Sigmoid colon (tissue), 7 donors: Measurements from ENCODE around the gene ADARB2. TPM values are rescaled to one million over a fixed set of nuclear protein-coding genes. Genes with fewer than 3 reads are reported as not detected.

Source experiments
- DNase-seq: peaks from one replicate; pipeline ENCODE4 v3.0.0-alpha.2; 2019
- H3K27ac ChIP-seq, 4 donors: fragments of 200-600 bp; sonication (generic); one replicate each; pipeline ENCODE4 v1.5.1; 2016 to 2019; ENCODE audit warnings: mild to moderate bottlenecking in 1 of 4
- H3K27me3 ChIP-seq, 3 donors: fragments of 200-600 bp; sonication (generic); one replicate each; pipeline ENCODE4 v1.5.1; 2019; ENCODE audit warnings: mild to moderate bottlenecking in 1 of 3
- H3K36me3 ChIP-seq, 4 donors: fragments of 200-600 bp; sonication (generic); one replicate each; pipeline ENCODE4 v1.5.1; 2016 to 2019
- H3K4me1 ChIP-seq, 4 donors: fragments of 200-600 bp; sonication (generic); one replicate each; pipeline ENCODE4 v1.5.1; 2017 to 2019
- H3K4me3 ChIP-seq, 4 donors: fragments of 200-600 bp; sonication (generic); one replicate each; pipeline ENCODE4 v1.5.1; 2017 to 2019; ENCODE audit warnings: mild to moderate bottlenecking in 2 of 4, moderate library complexity in 1 of 4
- H3K9me3 ChIP-seq, 4 donors: fragments of 200-600 bp in 3 of 4; sonication (generic) in 3 of 4; one replicate each; pipeline versions ENCODE4 v1.5.1 to v1.6.1; 2013 to 2019
- EP300 ChIP-seq, 4 donors: sonication (generic); formaldehyde crosslinking; IDR thresholded peaks; one replicate each; pipeline ENCODE4 v1.6.1; 2017; ENCODE audit warnings: antibody characterized with exemption in 4 of 4
- POLR2A ChIP-seq, 2 donors: fragments of 450-650 bp; IDR thresholded peaks; one replicate each; pipeline ENCODE4 v1.6.1; 2016; ENCODE audit warnings: antibody characterized with exemption in 2 of 2, mild to moderate bottlenecking in 2 of 2, moderate library complexity in 2 of 2
- POLR2AphosphoS5 ChIP-seq, 4 donors: sonication (generic); formaldehyde crosslinking; IDR thresholded peaks; one replicate each; pipeline ENCODE4 v1.6.1; 2017; ENCODE audit warnings: antibody characterized with exemption in 4 of 4
- WGBS, 2 donors: extraction: QIAGEN DNeasy Blood & Tissue Kit; methylation state at CpG; one replicate each; pipeline ENCODE4 v1.1.7; 2013; 5-methylcytosine and 5-hydroxymethylcytosine counted together
- intact Hi-C: fragments of 100-400 bp; cut with DNase I; formaldehyde crosslinking; loops from one replicate; pipeline ENCODE4 v1.15.1; 2023
- polyA plus RNA-seq, 3 donors: library from polyadenylated mRNA; stranded (reverse); fragments of 200-250 nt; gene quantifications; one replicate each; pipeline ENCODE4 v1.2.3, GENCODE V29; 2013
- total RNA-seq, 4 donors: library from RNA; depleted of rRNA; stranded (reverse); fragments of >200 nt; gene quantifications; one replicate each; pipeline ENCODE4 v1.1.0, GENCODE V29; 2016
- TF ChIP-seq, protein P1 (sequence below), 4 experiments: fragments of 450-650 bp in 3 of 4; fragments of 200-600 bp in 1 of 4; IDR thresholded peaks; one replicate each; pipeline ENCODE4 v1.5.1; 2016 to 2019; ENCODE audit warnings: antibody characterized with exemption in 4 of 4, mild to moderate bottlenecking in 3 of 4, moderate library complexity in 2 of 4
- donor health status: healthy with polysubstance abuse.
- donor health status: Bipolar disorder and iron deficiency.
- donor health status: healthy.

Gene ADARB2
- total and polyA plus RNA-seq, 7 donors, result 0.60 to 5.9 (median 3.5) TPM; not detected in 1

DNA sequence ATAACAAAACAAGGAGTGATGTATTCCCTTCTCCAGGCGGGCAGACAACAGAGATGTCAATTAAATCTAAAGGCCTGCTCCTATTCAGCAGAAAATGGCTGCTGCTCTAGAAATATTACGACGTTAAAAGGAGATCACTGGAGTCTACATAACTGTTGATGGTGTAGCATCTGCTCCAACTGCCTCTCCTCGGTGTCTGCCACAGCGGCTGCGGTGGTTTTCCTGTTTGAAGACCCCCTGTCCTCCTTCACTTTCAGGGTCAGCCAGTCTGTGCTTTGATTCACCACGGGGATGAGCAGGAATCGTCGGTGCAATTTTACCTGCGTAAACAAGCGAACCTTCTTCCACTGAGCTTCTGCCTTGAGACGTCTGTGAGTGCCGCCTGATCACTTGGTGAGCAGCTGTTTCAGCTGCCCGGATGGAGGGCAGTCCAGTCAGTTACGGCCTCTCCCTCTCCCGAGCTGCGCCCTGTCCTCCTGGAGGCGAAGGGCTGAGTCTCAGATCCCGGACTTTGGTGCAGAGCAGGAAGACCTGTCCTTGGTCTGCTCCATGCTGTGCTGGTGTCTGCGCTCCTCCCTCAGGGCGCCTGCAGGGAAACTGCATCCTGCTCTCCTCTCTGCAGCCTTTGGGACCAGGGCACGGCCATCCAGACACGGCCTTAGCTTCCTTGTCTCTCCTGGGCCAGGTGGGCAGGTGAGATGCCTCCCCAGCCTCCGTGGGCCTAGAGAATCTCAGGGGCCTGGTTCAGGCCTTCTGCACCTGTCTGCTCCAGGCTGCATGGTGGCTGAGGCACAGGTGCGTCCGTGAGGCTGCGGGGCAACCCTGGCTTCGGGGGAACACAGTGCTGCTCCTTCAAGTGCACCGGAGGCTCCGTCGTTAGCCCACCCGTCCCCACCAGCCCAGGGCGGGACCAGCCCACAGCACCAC is 326.6 kb downstream of the ADARB2 start:
- intact Hi-C loops, result no loop called here
- H3K27ac ChIP-seq, result no peak overlapping the region
- no peak overlapping the region for H3K4me3 ChIP-seq
- no peaks in the 10 kb centered on the region for H3K36me3 ChIP-seq
- H3K9me3 ChIP-seq, result no peaks in the 10 kb centered on the region
- WGBS, 2 donors, result 88 to 90% methylated on average over 33 of the region's 33 CpGs
- H3K4me1 ChIP-seq, result no peaks in the 10 kb centered on the region
- DNase-seq, result no peak
- TF ChIP-seq, protein P1, sequence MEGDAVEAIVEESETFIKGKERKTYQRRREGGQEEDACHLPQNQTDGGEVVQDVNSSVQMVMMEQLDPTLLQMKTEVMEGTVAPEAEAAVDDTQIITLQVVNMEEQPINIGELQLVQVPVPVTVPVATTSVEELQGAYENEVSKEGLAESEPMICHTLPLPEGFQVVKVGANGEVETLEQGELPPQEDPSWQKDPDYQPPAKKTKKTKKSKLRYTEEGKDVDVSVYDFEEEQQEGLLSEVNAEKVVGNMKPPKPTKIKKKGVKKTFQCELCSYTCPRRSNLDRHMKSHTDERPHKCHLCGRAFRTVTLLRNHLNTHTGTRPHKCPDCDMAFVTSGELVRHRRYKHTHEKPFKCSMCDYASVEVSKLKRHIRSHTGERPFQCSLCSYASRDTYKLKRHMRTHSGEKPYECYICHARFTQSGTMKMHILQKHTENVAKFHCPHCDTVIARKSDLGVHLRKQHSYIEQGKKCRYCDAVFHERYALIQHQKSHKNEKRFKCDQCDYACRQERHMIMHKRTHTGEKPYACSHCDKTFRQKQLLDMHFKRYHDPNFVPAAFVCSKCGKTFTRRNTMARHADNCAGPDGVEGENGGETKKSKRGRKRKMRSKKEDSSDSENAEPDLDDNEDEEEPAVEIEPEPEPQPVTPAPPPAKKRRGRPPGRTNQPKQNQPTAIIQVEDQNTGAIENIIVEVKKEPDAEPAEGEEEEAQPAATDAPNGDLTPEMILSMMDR (IDR thresholded peaks at IDR 0.05), result no peak
- H3K27me3 ChIP-seq, result peaks cover 0 to 16% (median 3%) of the 10 kb centered on the region in 3 donors

DNA sequence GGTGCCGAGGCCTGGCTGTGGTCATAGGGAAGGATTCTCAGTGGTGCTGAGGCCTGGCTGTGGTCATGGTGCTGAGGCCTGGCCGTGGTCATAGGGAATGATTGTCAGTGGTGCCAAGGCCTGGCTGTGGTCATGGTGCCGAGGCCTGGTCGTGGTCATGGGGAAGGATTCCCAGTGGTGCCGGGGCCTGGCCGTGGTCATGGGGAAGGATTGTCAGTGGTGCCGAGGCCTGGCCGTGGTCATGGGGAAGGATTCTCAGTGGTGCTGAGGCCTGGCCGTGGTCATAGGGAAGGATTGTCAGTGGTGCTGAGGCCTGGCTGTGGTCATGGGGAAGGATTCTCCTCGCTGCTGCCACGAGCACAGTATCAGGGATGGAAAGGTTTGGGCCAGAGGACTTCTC is 327.3 kb downstream of the ADARB2 start:
- intact Hi-C loops, result no loop called here
- TF ChIP-seq EP300 (IDR thresholded peaks at IDR 0.05) (no peak), POLR2AphosphoS5 (IDR thresholded peaks at IDR 0.05) (no peak), POLR2A (IDR thresholded peaks at IDR 0.05) (no peak)
- TF ChIP-seq, protein P1 (IDR thresholded peaks at IDR 0.05), result no peak
- WGBS, 2 donors, result 93 to 94% methylated on average over 10 to 11 of the region's 11 CpGs

DNA sequence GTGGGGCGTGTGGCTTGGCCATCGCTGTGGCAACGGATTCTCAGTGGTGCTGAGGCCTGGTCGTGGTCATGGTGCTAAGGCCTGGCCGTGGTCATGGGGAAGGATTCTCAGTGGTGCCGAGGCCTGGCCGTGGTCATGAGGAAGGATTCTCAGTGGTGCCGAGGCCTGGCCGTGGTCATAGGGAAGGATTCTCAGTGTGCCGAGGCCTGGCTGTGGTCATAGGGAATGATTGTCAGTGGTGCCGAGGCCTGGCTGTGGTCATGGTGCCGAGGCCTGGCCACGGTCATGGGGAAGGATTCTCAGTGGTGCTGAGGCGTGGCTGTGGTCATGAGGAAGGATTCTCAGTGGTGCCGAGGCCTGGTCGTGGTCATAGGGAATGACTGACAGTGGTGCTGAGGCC is 327.9 kb downstream of the ADARB2 start:
- intact Hi-C loops, result no loop called here
- Histone ChIP-seq H3K27ac (no peak overlapping the region), H3K4me3 (no peak overlapping the region), H3K9me3 (no peaks in the 10 kb centered on the region), H3K4me1 (no peaks in the 10 kb centered on the region), H3K27me3 (peaks cover 0 to 22% (median 3%) of the 10 kb centered on the region in 3 donors), H3K36me3 (no peaks in the 10 kb centered on the region)
- DNase-seq, result no peak
- WGBS, 2 donors, result 80 to 86% methylated on average over 13 to 16 of the region's 16 CpGs
- no peak for TF ChIP-seq POLR2AphosphoS5 (IDR thresholded peaks at IDR 0.05)
- no peak for TF ChIP-seq POLR2A (IDR thresholded peaks at IDR 0.05)
- TF ChIP-seq EP300 (IDR thresholded peaks at IDR 0.05), result no peak
- TF ChIP-seq, protein P1 (IDR thresholded peaks at IDR 0.05), result no peak

More for the DNA sequence above, 327.3 kb downstream of the ADARB2 start:
- no peaks in the 10 kb centered on the region for H3K36me3 ChIP-seq
- DNase-seq, result no peak
- no peak overlapping the region for H3K27ac ChIP-seq
- H3K9me3 ChIP-seq, result no peaks in the 10 kb centered on the region
- no peak overlapping the region for H3K4me3 ChIP-seq
- peaks cover 0 to 16% (median 3%) of the 10 kb centered on the region in 3 donors for H3K27me3 ChIP-seq
- no peaks in the 10 kb centered on the region for H3K4me1 ChIP-seq

DNA sequence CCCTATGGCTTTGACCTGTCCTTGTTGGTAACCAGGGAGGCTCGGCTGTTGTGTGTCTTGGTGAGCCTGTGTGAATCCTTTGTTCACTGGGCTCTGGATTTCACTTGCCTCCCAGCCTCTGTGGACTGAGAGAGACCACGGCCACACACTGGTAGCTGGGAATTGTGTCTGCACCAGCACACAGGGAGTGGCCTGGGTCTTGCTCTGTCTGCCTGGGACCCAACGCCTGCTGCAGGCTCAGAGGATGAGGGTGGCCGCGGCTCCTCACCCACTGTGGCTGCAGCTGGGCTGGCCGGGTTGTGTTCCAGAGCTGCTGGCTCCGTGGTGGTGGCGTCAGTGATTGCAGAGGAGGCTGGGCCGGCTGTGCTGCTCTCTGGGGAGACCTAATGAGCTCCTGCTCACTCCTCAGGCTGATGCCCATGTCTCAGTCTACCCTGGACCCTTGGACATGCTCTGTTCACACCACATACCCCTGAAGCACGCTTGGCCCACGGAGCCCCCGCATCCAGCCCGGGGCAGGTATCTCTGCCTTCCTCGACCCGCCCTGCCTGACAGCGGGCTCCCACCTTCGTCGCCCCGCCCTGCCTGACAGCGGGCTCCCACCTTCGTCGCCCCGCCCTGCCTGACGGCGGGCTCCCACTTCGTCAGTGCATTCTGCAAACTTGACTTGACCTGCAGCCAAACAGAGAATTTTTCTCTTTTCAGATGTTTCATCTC is 328.5 kb downstream of the ADARB2 start:
- H3K4me3 ChIP-seq, result no peak overlapping the region
- no peaks in the 10 kb centered on the region for H3K4me1 ChIP-seq
- H3K9me3 ChIP-seq, result no peaks in the 10 kb centered on the region
- DNase-seq, result no peak
- 84 to 88% methylated on average over 26 of the region's 26 CpGs for WGBS, 2 donors
- no peaks in the 10 kb centered on the region for H3K36me3 ChIP-seq
- no peak overlapping the region for H3K27ac ChIP-seq
- intact Hi-C loops, result no loop called here
- TF ChIP-seq, protein P1 (IDR thresholded peaks at IDR 0.05), result no peak
- TF ChIP-seq POLR2A (IDR thresholded peaks at IDR 0.05) (no peak), POLR2AphosphoS5 (IDR thresholded peaks at IDR 0.05) (no peak), EP300 (IDR thresholded peaks at IDR 0.05) (no peak)
- H3K27me3 ChIP-seq, result peaks cover 0 to 22% (median 3%) of the 10 kb centered on the region in 3 donors
